Right atrium auricular region (tissue), 2 donors: ENCODE data around the gene HIRA. TPM values are rescaled to one million over a fixed set of nuclear protein-coding genes. Genes with fewer than 3 reads are reported as not detected.

Experiments
- DNase-seq: peaks from one replicate; pipeline ENCODE4 v3.0.0-alpha.2; 2019; ENCODE audit warnings: low spot score
- H3K27ac ChIP-seq, 2 donors: fragments of 200-600 bp; sonication (generic); 1 replicate in 1 of 2; 2 replicates in 1 of 2; pipeline ENCODE4 v1.5.1; 2016 to 2019
- H3K27me3 ChIP-seq, 2 donors: fragments of 200-600 bp; sonication (generic); one replicate each; pipeline versions ENCODE4 v1.5.1 to v1.6.0; 2017 to 2019
- H3K36me3 ChIP-seq: fragments of 200-600 bp; sonication (generic); one replicate; pipeline ENCODE4 v1.5.1; 2016
- H3K4me1 ChIP-seq, 2 donors: fragments of 200-600 bp; sonication (generic); one replicate each; pipeline versions ENCODE4 v1.5.1 to v1.6.0; 2017 to 2019
- H3K4me3 ChIP-seq, 2 donors: fragments of 200-600 bp; sonication (generic); 1 replicate in 1 of 2; 2 replicates in 1 of 2; pipeline ENCODE4 v1.5.1; 2017 to 2019; ENCODE audit warnings: mild to moderate bottlenecking in 1 of 2, moderate library complexity in 1 of 2
- H3K9me3 ChIP-seq, 2 donors: fragments of 200-600 bp; sonication (generic); one replicate each; pipeline ENCODE4 v1.5.1; 2019
- total RNA-seq, 2 donors: library from RNA; depleted of rRNA; stranded (reverse); fragments of >200 nt; gene quantifications; one replicate each; pipeline ENCODE4 v1.1.0, GENCODE V29; 2016
- TF ChIP-seq, protein P1 (sequence below), 2 donors: fragments of 200-600 bp; sonication (generic); IDR thresholded peaks; one replicate each; pipeline ENCODE4 v1.5.1; 2019; ENCODE audit warnings: antibody characterized with exemption in 2 of 2

HIRA gene
- total RNA-seq, 2 donors from 2014 or later: 9.8 to 15.7 TPM

DNA sequence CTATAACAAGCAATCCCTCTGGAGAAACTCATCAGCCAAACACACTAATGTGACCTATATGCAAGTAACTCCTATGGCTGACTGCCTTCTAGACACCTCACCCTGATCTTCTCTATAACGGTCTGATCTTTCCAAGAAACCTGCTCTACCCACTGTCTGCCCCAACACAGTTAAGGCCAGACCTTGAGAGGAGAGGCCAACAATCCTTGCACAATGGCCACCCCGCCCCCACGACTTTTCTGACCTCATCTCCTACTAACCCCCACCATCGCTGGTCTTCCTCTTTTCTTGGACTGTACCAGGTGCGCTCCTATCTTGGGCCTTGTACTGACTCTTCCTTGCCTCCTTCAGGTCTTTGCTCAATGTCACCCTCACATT, 12.5 kb downstream of the HIRA start:
- H3K9me3 ChIP-seq: no peaks in the 10 kb centered on the region
- no peak overlapping the region for H3K27ac ChIP-seq
- H3K4me3 ChIP-seq: no peak overlapping the region
- TF ChIP-seq, protein P1, sequence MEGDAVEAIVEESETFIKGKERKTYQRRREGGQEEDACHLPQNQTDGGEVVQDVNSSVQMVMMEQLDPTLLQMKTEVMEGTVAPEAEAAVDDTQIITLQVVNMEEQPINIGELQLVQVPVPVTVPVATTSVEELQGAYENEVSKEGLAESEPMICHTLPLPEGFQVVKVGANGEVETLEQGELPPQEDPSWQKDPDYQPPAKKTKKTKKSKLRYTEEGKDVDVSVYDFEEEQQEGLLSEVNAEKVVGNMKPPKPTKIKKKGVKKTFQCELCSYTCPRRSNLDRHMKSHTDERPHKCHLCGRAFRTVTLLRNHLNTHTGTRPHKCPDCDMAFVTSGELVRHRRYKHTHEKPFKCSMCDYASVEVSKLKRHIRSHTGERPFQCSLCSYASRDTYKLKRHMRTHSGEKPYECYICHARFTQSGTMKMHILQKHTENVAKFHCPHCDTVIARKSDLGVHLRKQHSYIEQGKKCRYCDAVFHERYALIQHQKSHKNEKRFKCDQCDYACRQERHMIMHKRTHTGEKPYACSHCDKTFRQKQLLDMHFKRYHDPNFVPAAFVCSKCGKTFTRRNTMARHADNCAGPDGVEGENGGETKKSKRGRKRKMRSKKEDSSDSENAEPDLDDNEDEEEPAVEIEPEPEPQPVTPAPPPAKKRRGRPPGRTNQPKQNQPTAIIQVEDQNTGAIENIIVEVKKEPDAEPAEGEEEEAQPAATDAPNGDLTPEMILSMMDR (IDR thresholded peaks at IDR 0.05): no peak
- H3K27me3 ChIP-seq: no peaks in the 10 kb centered on the region
- H3K4me1 ChIP-seq: peaks cover 0 to 9% of the 10 kb centered on the region in 2 donors
- no peak for DNase-seq
- no peaks in the 10 kb centered on the region for H3K36me3 ChIP-seq

- no peak overlapping the region for H3K4me3 ChIP-seq
- no peaks in the 10 kb centered on the region for H3K27me3 ChIP-seq
- no peak overlapping the region for H3K27ac ChIP-seq
- TF ChIP-seq, protein P1 (IDR thresholded peaks at IDR 0.05): no peak
- peaks cover 14% of the 10 kb centered on the region for H3K36me3 ChIP-seq
- peaks cover 0 to 23% of the 10 kb centered on the region in 2 donors for H3K4me1 ChIP-seq
- no peaks in the 10 kb centered on the region for H3K9me3 ChIP-seq
- DNase-seq: no peak
These were observed 18.6 kb downstream of the HIRA start for GRCh38 chr22:19412923-19413322.

- TF ChIP-seq, protein P1 (IDR thresholded peaks at IDR 0.05): no peak
- peaks cover 19% of the 10 kb centered on the region for H3K36me3 ChIP-seq
- H3K9me3 ChIP-seq: no peaks in the 10 kb centered on the region
- H3K27me3 ChIP-seq: no peaks in the 10 kb centered on the region
- DNase-seq: no peak
- peaks cover 0 to 25% of the 10 kb centered on the region in 2 donors for H3K4me1 ChIP-seq
- H3K4me3 ChIP-seq: no peak overlapping the region
- no peak overlapping the region for H3K27ac ChIP-seq
These were observed 19.1 kb downstream of the HIRA start for GRCh38 chr22:19412478-19412877.

DNA sequence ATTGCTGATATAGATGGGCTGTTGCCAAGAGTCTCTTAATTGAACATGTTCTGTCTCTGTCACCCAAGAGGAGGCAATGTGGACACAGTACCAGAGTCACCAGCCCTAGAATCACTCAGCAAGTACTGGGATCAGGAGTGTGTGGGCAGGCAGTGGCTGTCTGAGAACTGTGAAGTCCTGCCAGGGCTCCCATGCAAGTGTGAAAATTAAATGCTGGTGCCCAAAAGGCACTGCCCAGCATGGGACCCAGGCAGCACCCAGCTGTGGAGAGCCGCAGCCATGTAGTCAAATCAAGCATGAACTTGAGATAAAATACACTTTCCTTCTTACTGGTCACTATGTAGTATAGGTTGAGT, 19.9 kb downstream of the HIRA start:
- Histone ChIP-seq H3K27me3 (no peaks in the 10 kb centered on the region), H3K9me3 (no peaks in the 10 kb centered on the region), H3K4me3 (no peak overlapping the region), H3K4me1 (peaks cover 0 to 32% of the 10 kb centered on the region in 2 donors), H3K27ac (peak overlapping the region in 1 of 2 donors; percentile 35), H3K36me3 (peaks cover 23% of the 10 kb centered on the region)
- DNase-seq: no peak
- TF ChIP-seq, protein P1 (IDR thresholded peaks at IDR 0.05): no peak

GRCh38 chr22:19410941-19411689, 20.4 kb downstream of the HIRA start:
- Histone ChIP-seq H3K27me3 (no peaks in the 10 kb centered on the region), H3K4me1 (peaks cover 0 to 32% of the 10 kb centered on the region in 2 donors), H3K4me3 (no peak overlapping the region), H3K27ac (peak overlapping the region in 1 of 2 donors; percentile 35), H3K9me3 (no peaks in the 10 kb centered on the region), H3K36me3 (peaks cover 28% of the 10 kb centered on the region)
- no peak for DNase-seq
- TF ChIP-seq, protein P1 (IDR thresholded peaks at IDR 0.05): no peak
